GM23338 (cell line): Measurements from ENCODE around the gene CHAD. TPM values are rescaled to one million over a fixed set of nuclear protein-coding genes. Genes with fewer than 3 reads are reported as not detected.

ENCODE experiments used
- ATAC-seq: fragments of 200-7000 bp; cut with Tn5 transposase; 3 replicates; pipeline ENCODE4 v1.9.1; 2020
- DNase-seq: peaks from one replicate; pipeline ENCODE4 v3.0.0-alpha.2; 2015; ENCODE audit warnings: low spot score
- H2AFZ ChIP-seq: fragments of 200-600 bp; sonication (generic); 2 replicates; pipeline ENCODE4 v1.8.0; 2016; ENCODE audit warnings: antibody characterized with exemption, mild to moderate bottlenecking, moderate library complexity
- H3F3A ChIP-seq: fragments of 200-600 bp; sonication (generic); replicated peaks from 2 replicates; pipeline ENCODE4 v1.8.0; 2017; ENCODE audit warnings: antibody characterized with exemption, mixed run types, low read depth
- H3K27ac ChIP-seq: fragments of 200-600 bp; sonication (generic); 2 replicates; pipeline ENCODE4 v1.6.1; 2016; ENCODE audit warnings: low read depth
- H3K27me3 ChIP-seq: fragments of 200-600 bp; sonication (generic); 2 replicates; pipeline ENCODE4 v1.8.0; 2016; ENCODE audit warnings: mild to moderate bottlenecking, mixed run types, moderate library complexity; ENCODE audit not compliant: insufficient read depth
- H3K36me3 ChIP-seq: fragments of 200-600 bp; sonication (generic); 2 replicates; pipeline ENCODE4 v1.8.0; 2016; ENCODE audit warnings: mild to moderate bottlenecking; ENCODE audit not compliant: insufficient read depth
- H3K4me1 ChIP-seq: fragments of 200-600 bp; sonication (generic); 2 replicates; pipeline ENCODE4 v1.8.0; 2016; ENCODE audit warnings: mild to moderate bottlenecking, moderate library complexity; ENCODE audit not compliant: insufficient read depth
- H3K4me2 ChIP-seq: fragments of 200-600 bp; sonication (generic); 2 replicates; pipeline ENCODE4 v1.7.1; 2017; ENCODE audit warnings: mixed run types
- H3K4me3 ChIP-seq: fragments of 200-600 bp; sonication (generic); 2 replicates; pipeline ENCODE4 v1.6.1; 2016; ENCODE audit warnings: mixed run types
- H3K79me2 ChIP-seq: fragments of 200-600 bp; sonication (generic); replicated peaks from 2 replicates; pipeline ENCODE4 v1.8.0; 2017; ENCODE audit warnings: mild to moderate bottlenecking; ENCODE audit not compliant: insufficient read depth
- H3K9me2 ChIP-seq: fragments of 200-600 bp; sonication (generic); 2 replicates; pipeline ENCODE4 v1.8.0; 2017; ENCODE audit not compliant: insufficient read depth
- H4K20me1 ChIP-seq: fragments of 200-600 bp; sonication (generic); replicated peaks from 2 replicates; pipeline ENCODE4 v1.8.0; 2017; ENCODE audit warnings: mild to moderate bottlenecking; ENCODE audit not compliant: insufficient read depth
- H3K27ac Mint-ChIP-seq: 2 replicates; pipeline ENCODE4 v1.8.0; 2020; ENCODE audit warnings: inconsistent platforms, mild to moderate bottlenecking, moderate library complexity, mixed read lengths
- H3K27me3 Mint-ChIP-seq: 3 replicates; pipeline ENCODE4 v1.8.0; 2022; ENCODE audit warnings: low read depth, mild to moderate bottlenecking, moderate library complexity, mixed read lengths, inconsistent platforms; ENCODE audit not compliant: insufficient read depth, poor library complexity
- H3K36me3 Mint-ChIP-seq: 3 replicates; pipeline ENCODE4 v1.8.0; 2021; ENCODE audit warnings: low read depth, mild to moderate bottlenecking, inconsistent platforms, moderate library complexity, mixed read lengths
- H3K4me1 Mint-ChIP-seq: 3 replicates; pipeline ENCODE4 v1.8.0; 2020; ENCODE audit warnings: mild to moderate bottlenecking, inconsistent platforms, mixed read lengths
- H3K4me3 Mint-ChIP-seq: 3 replicates; pipeline ENCODE4 v1.8.0; 2021; ENCODE audit warnings: moderate library complexity, mild to moderate bottlenecking, inconsistent platforms, mixed read lengths
- H3K9me3 Mint-ChIP-seq: 3 replicates; pipeline ENCODE4 v1.8.0; 2020; ENCODE audit warnings: moderate library complexity, mild to moderate bottlenecking, inconsistent platforms, mixed read lengths
- CREB1 ChIP-seq: fragments of 250-450 bp; sonication (Bioruptor Pico); IDR thresholded peaks from 2 replicates; pipeline ENCODE4 v1.5.0; 2020; ENCODE audit warnings: low read depth, mild to moderate bottlenecking, moderate library complexity
- EZH2 ChIP-seq: fragments of 200-600 bp; sonication (generic); IDR thresholded peaks from one replicate; pipeline ENCODE4 v1.8.0; 2017; ENCODE audit warnings: antibody characterized with exemption, mild to moderate bottlenecking, low read depth; ENCODE audit not compliant: unreplicated experiment
- EZH2phosphoT487 ChIP-seq: fragments of 200-600 bp; sonication (generic); IDR thresholded peaks from one replicate; pipeline ENCODE4 v1.8.1; 2018; ENCODE audit warnings: antibody characterized with exemption; ENCODE audit not compliant: unreplicated experiment
- JUNB ChIP-seq: IDR thresholded peaks from one replicate; pipeline ENCODE4 v1.6.1; 2016; ENCODE audit warnings: antibody characterized with exemption; ENCODE audit not compliant: unreplicated experiment
- NANOG ChIP-seq: IDR thresholded peaks from 2 replicates; pipeline ENCODE4 v1.6.1; 2016; ENCODE audit warnings: antibody characterized with exemption, borderline replicate concordance
- POLR2AphosphoS5 ChIP-seq: IDR thresholded peaks from 2 replicates; pipeline ENCODE4 v1.6.1; 2016; ENCODE audit warnings: antibody characterized with exemption, low read depth
- STAT1 ChIP-seq: IDR thresholded peaks from one replicate; pipeline ENCODE4 v1.6.1; 2016; ENCODE audit warnings: antibody characterized with exemption; ENCODE audit not compliant: unreplicated experiment
- ZNF114 ChIP-seq: fragments of 250-450 bp; sonication (Bioruptor Pico); IDR thresholded peaks from 2 replicates; pipeline ENCODE4 v1.5.0; 2020; ENCODE audit warnings: mild to moderate bottlenecking, moderate library complexity
- ZNF331 ChIP-seq: fragments of 250-450 bp; sonication (Bioruptor Pico); IDR thresholded peaks from 2 replicates; pipeline ENCODE4 v1.5.0; 2020; ENCODE audit warnings: low read depth, mild to moderate bottlenecking, moderate library complexity
- polyA plus RNA-seq: library from polyadenylated mRNA; unstranded; fragments of >200 nt; fragmentation: Nextera tagmentation; extraction: Ambion mirVana; gene quantifications from 2 replicates; pipeline ENCODE4 v1.2.1, GENCODE V29; 2016
- total RNA-seq: library from RNA; depleted of rRNA; stranded (reverse); fragments of >200 nt; shearing (Covaris generic); gene quantifications from 2 replicates; pipeline ENCODE4 v1.2.3, GENCODE V29; 2014
- TF ChIP-seq, protein P1 (sequence below), 2 experiments: fragments of 200-600 bp in 1 of 2; sonication (generic) in 1 of 2; conservative IDR thresholded peaks; 2 replicates each; pipeline versions ENCODE4 v1.5.1 to v1.6.1; 2016 to 2017; ENCODE audit warnings: antibody characterized with exemption in 2 of 2, low read depth in 2 of 2, mild to moderate bottlenecking in 2 of 2, moderate library complexity in 1 of 2
- TF ChIP-seq, protein P2 (sequence below): IDR thresholded peaks from one replicate; pipeline ENCODE4 v1.6.1; 2018; ENCODE audit warnings: antibody characterized with exemption; ENCODE audit not compliant: unreplicated experiment
- TF ChIP-seq, protein P3 (sequence below): IDR thresholded peaks from 2 replicates; pipeline ENCODE4 v1.6.1; 2016; ENCODE audit warnings: antibody characterized with exemption

Gene CHAD
- total and polyA plus RNA-seq, 2 experiments from 2014 or later: 0.18 TPM; not detected in 1

DNA sequence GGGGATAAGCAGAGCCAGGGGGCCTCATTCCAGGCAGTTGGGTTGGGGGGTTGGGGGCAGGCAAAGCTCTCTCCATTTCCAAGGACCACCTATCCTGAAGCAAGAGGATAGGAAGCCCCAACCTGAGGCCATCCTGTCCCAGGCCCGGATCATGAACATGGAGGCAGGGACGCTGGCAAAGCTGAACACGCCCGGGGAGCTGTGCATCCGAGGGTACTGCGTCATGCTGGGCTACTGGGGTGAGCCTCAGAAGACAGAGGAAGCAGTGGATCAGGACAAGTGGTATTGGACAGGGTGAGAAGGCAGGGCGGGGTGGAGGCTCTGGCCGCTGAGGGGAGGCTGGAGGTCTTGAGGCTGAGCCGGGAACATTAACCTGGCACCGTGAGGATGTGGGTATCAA lies 3.6 kb upstream of the CHAD start (continued):
- TF ChIP-seq STAT1 (no peak), JUNB (no peak), ZNF331 (no peak), ZNF114 (no peak)
- TF ChIP-seq, protein P1, sequence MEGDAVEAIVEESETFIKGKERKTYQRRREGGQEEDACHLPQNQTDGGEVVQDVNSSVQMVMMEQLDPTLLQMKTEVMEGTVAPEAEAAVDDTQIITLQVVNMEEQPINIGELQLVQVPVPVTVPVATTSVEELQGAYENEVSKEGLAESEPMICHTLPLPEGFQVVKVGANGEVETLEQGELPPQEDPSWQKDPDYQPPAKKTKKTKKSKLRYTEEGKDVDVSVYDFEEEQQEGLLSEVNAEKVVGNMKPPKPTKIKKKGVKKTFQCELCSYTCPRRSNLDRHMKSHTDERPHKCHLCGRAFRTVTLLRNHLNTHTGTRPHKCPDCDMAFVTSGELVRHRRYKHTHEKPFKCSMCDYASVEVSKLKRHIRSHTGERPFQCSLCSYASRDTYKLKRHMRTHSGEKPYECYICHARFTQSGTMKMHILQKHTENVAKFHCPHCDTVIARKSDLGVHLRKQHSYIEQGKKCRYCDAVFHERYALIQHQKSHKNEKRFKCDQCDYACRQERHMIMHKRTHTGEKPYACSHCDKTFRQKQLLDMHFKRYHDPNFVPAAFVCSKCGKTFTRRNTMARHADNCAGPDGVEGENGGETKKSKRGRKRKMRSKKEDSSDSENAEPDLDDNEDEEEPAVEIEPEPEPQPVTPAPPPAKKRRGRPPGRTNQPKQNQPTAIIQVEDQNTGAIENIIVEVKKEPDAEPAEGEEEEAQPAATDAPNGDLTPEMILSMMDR (conservative IDR thresholded peaks at IDR 0.05; ENCODE audit: low read depth in 2 of 2): no peak

DNA sequence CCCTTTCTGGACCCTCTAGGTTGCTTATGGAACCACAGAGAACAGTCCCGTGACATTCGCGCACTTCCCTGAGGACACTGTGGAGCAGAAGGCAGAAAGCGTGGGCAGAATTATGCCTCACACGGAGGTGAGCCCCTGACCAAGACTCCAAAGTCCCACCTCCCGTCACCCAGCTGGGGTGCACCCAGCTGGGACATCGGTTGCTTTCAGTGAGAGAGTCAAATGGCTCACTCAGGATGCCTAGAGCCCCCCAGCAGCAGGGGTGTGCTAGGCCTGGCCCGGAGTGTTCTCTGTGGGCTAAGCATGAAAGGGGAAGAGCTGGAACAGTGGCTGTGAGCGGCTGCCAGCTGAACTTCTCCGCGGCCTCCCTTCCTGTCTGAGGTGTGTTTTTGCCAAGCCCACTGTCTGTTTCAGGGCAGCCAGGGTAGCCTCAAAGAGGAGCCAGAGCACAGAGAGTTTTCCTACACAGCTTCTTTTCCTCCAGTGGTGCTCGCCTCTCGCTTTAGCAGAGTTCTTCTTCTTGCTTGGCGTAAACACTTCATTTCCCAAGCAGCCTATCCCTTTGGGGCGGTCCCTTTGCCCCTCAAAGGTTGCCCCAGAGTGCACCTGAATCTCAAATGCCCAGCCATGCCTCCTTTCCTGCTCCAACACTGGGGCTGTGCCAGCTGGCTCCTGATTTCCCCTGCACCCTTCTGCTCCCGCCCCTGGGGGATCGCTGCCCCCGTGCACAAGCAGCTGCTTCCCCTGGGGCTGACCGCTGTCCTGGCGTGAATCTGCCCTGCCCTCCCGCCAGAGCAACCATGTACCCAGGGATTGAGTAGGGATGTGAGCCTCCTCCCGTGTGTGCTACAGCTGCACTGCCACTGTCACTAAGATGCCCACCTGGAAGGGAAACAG lies 2.6 kb upstream of the CHAD start:
- peaks cover 4% of the 10 kb centered on the region; the same call in 1 of the 3 replicates for H3K36me3 Mint-ChIP-seq
- no peak for TF ChIP-seq EZH2
- no peak for TF ChIP-seq STAT1
- TF ChIP-seq, protein P1 (conservative IDR thresholded peaks at IDR 0.05; ENCODE audit: low read depth in 2 of 2): no peak
- TF ChIP-seq JUNB: no peak
- TF ChIP-seq, protein P2, sequence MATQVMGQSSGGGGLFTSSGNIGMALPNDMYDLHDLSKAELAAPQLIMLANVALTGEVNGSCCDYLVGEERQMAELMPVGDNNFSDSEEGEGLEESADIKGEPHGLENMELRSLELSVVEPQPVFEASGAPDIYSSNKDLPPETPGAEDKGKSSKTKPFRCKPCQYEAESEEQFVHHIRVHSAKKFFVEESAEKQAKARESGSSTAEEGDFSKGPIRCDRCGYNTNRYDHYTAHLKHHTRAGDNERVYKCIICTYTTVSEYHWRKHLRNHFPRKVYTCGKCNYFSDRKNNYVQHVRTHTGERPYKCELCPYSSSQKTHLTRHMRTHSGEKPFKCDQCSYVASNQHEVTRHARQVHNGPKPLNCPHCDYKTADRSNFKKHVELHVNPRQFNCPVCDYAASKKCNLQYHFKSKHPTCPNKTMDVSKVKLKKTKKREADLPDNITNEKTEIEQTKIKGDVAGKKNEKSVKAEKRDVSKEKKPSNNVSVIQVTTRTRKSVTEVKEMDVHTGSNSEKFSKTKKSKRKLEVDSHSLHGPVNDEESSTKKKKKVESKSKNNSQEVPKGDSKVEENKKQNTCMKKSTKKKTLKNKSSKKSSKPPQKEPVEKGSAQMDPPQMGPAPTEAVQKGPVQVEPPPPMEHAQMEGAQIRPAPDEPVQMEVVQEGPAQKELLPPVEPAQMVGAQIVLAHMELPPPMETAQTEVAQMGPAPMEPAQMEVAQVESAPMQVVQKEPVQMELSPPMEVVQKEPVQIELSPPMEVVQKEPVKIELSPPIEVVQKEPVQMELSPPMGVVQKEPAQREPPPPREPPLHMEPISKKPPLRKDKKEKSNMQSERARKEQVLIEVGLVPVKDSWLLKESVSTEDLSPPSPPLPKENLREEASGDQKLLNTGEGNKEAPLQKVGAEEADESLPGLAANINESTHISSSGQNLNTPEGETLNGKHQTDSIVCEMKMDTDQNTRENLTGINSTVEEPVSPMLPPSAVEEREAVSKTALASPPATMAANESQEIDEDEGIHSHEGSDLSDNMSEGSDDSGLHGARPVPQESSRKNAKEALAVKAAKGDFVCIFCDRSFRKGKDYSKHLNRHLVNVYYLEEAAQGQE: no peak
- TF ChIP-seq ZNF114: no peak
- TF ChIP-seq POLR2AphosphoS5: no peak
- TF ChIP-seq ZNF331: no peak
- no peak for TF ChIP-seq CREB1 (CRISPR knock-in tag)
- no peak for TF ChIP-seq NANOG
- no peak for TF ChIP-seq EZH2phosphoT487
- TF ChIP-seq, protein P3, sequence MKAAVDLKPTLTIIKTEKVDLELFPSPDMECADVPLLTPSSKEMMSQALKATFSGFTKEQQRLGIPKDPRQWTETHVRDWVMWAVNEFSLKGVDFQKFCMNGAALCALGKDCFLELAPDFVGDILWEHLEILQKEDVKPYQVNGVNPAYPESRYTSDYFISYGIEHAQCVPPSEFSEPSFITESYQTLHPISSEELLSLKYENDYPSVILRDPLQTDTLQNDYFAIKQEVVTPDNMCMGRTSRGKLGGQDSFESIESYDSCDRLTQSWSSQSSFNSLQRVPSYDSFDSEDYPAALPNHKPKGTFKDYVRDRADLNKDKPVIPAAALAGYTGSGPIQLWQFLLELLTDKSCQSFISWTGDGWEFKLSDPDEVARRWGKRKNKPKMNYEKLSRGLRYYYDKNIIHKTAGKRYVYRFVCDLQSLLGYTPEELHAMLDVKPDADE: no peak

More for the DNA sequence above, 2.6 kb upstream of the CHAD start:
- 0 out of 2 replicates have a peak, but pooled peaks cover 4% of the 10 kb centered on the region for H3F3A ChIP-seq
- no peaks in the 10 kb centered on the region for H3K36me3 ChIP-seq
- H3K79me2 ChIP-seq: no peaks in the 10 kb centered on the region
- H3K27ac ChIP-seq: no peak overlapping the region
- H4K20me1 ChIP-seq: peaks cover 7% of the 10 kb centered on the region; the same call in 1 of the 2 replicates
- H3K9me3 Mint-ChIP-seq: no peaks in the 10 kb centered on the region; the same call in 2 of the 3 replicates
- H3K4me3 Mint-ChIP-seq: no peak overlapping the region
- H3K4me1 Mint-ChIP-seq: peaks cover 22% of the 10 kb centered on the region
- DNase-seq: no peak
- no peaks in the 10 kb centered on the region for H3K9me2 ChIP-seq
- H3K27me3 ChIP-seq: peaks cover 42% of the 10 kb centered on the region
- no peak for ATAC-seq
- peaks cover 36% of the 10 kb centered on the region for H3K27me3 Mint-ChIP-seq
- peaks cover 16% of the 10 kb centered on the region; the same call in 1 of the 2 replicates for H3K4me1 ChIP-seq
- H3K4me3 ChIP-seq: no peak overlapping the region
- no peak overlapping the region for H2AFZ ChIP-seq
- H3K4me2 ChIP-seq: no peak overlapping the region
- no peak overlapping the region for H3K27ac Mint-ChIP-seq
